K562 (cell line): ENCODE results near the gene TRERF1. TPM values are rescaled to one million over a fixed set of nuclear protein-coding genes. Genes with fewer than 3 reads are reported as not detected.
A peak's percentile ranks its signal among the peaks of the same experiment; 100 is the strongest.

Experiments used
- ATAC-seq: fragments of 200-7000 bp; cut with Tn5 transposase; 3 replicates; pipeline ENCODE4 v1.9.1; 2020; ENCODE audit warnings: moderate library complexity
- BruUV-seq: library from RNA; stranded (reverse); fragments of 400-500 nt; replicated peaks from 2 replicates; lab custom pipeline; 2021; lab: Mats Ljungman, UMichigan
- CTCF ChIA-PET: fragments of 300-600 bp; formaldehyde crosslinking; extraction: SDS; loops from one replicate; lab custom pipeline; 2021; ENCODE audit warnings: low intra/inter-chr PET ratio; lab: Yijun Ruan, JAX
- POLR2A ChIA-PET: fragments of 300-600, 350-650 bp; sonication (Branson Sonifier 250); formaldehyde crosslinking; extraction: SDS; loops from one replicate; lab custom pipeline; 2021; ENCODE audit warnings: antibody characterized with exemption, inconsistent platforms; lab: Yijun Ruan, JAX
- DNase-seq, 4 experiments: peaks; one replicate each; pipeline versions ENCODE4 v3.0.0 to v3.0.0-alpha.2; 2011 to 2018; ENCODE audit warnings: low spot score in 3 of 4, mixed read lengths in 3 of 4; ENCODE audit errors: extremely low read depth in 1 of 4
- FAIRE-seq: peaks from 2 replicates; lab custom pipeline; 2011; peaks lifted over from hg19 to GRCh38; lab: Jason Lieb, UNC
- H2AFZ ChIP-seq: 2 replicates; pipeline ENCODE4 v1.6.0; 2011; ENCODE audit warnings: low read depth, low read length, control low read depth, inconsistent platforms
- H3K27ac ChIP-seq: fragments of 200-600 bp; 3 replicates; pipeline ENCODE4 v1.8.0; 2011; ENCODE audit warnings: low read depth, mild to moderate bottlenecking, control low read depth, inconsistent platforms, low read length, moderate library complexity, mixed read lengths; ENCODE audit errors: extremely low read depth
- H3K27me3 ChIP-seq, 2 experiments: fragments of 300-600 bp in 1 of 2; 2 replicates in 1 of 2; 3 replicates in 1 of 2; pipeline versions ENCODE4 v1.6.0 to v1.8.0; 2011; ENCODE audit warnings: inconsistent platforms in 2 of 2, low read length in 2 of 2, mild to moderate bottlenecking in 1 of 2, mixed read lengths in 1 of 2, moderate library complexity in 1 of 2; ENCODE audit not compliant: control insufficient read depth in 2 of 2, insufficient read depth in 2 of 2
- H3K36me3 ChIP-seq: fragments of 300-600 bp; 3 replicates; pipeline ENCODE4 v1.8.0; 2011; ENCODE audit warnings: mild to moderate bottlenecking, low read length, inconsistent platforms; ENCODE audit not compliant: control insufficient read depth, insufficient read depth
- H3K4me1 ChIP-seq, 2 experiments: fragments of 200-600 bp in 1 of 2; replicated peaks in 1 of 2; 2 replicates in 1 of 2; 3 replicates in 1 of 2; pipeline versions ENCODE4 v1.5.1 to v1.8.0; 2011; ENCODE audit warnings: inconsistent platforms in 2 of 2, low read length in 2 of 2, mild to moderate bottlenecking in 1 of 2, mixed read lengths in 1 of 2, moderate library complexity in 1 of 2; ENCODE audit not compliant: control insufficient read depth in 2 of 2, insufficient read depth in 2 of 2
- H3K4me2 ChIP-seq: 2 replicates; pipeline ENCODE4 v1.6.1; 2011; ENCODE audit warnings: low read length, control low read depth, inconsistent platforms, mixed read lengths; ENCODE audit not compliant: insufficient read depth
- H3K4me3 ChIP-seq: fragments of 200-600 bp; sonication (generic), shearing (Covaris generic); 2 replicates; pipeline ENCODE4 v1.5.1; 2016; ENCODE audit warnings: control low read depth, inconsistent platforms
- H3K79me2 ChIP-seq: fragments of 200-600 bp; 3 replicates; pipeline ENCODE4 v1.8.0; 2011; ENCODE audit warnings: low read length, inconsistent platforms; ENCODE audit not compliant: control insufficient read depth, insufficient read depth
- H3K9ac ChIP-seq, 2 experiments: 2 replicates each; pipeline versions ENCODE4 v1.6.0 to v1.6.1; 2011; ENCODE audit warnings: low read depth in 2 of 2, low read length in 2 of 2, control low read depth in 1 of 2, inconsistent platforms in 1 of 2, mild to moderate bottlenecking in 1 of 2, mixed read lengths in 1 of 2; ENCODE audit not compliant: insufficient read depth in 1 of 2
- H3K9me1 ChIP-seq: one replicate; pipeline ENCODE4 v1.6.0; 2011; ENCODE audit warnings: inconsistent platforms, mild to moderate bottlenecking, low read length, moderate library complexity; ENCODE audit not compliant: control insufficient read depth, insufficient read depth
- H3K9me3 ChIP-seq: replicated peaks from 2 replicates; pipeline ENCODE4 v1.5.1; 2011; ENCODE audit warnings: low read depth, low read length, inconsistent platforms; ENCODE audit not compliant: control insufficient read depth, insufficient read depth
- H4K20me1 ChIP-seq: replicated peaks from 2 replicates; pipeline ENCODE4 v1.6.1; 2011; ENCODE audit warnings: low read length, inconsistent platforms, mixed read lengths; ENCODE audit not compliant: control insufficient read depth, insufficient read depth
- CBX3 ChIP-seq, 2 experiments: IDR thresholded peaks; 1 replicate in 1 of 2; 2 replicates in 1 of 2; pipeline ENCODE4 v1.6.1; 2012; ENCODE audit warnings: inconsistent platforms in 2 of 2, low read length in 2 of 2, borderline replicate concordance in 1 of 2, control low read depth in 1 of 2
- CEBPZ ChIP-seq: fragments of 150-350 bp; IDR thresholded peaks from 2 replicates; pipeline ENCODE4 v1.6.1; 2014; ENCODE audit warnings: low read depth, mild to moderate bottlenecking, low read length, borderline replicate concordance
- HDAC1 ChIP-seq, 2 experiments: fragments of 450-650 bp; IDR thresholded peaks; 2 replicates each; pipeline ENCODE4 v1.6.1; 2016 to 2017; ENCODE audit warnings: inconsistent platforms in 1 of 2, mild to moderate bottlenecking in 1 of 2, moderate library complexity in 1 of 2
- THRB ChIP-seq: fragments of 450-650 bp; formaldehyde crosslinking; conservative IDR thresholded peaks from 2 replicates; pipeline ENCODE4 v1.4.0; 2022; ENCODE audit warnings: mild to moderate bottlenecking, missing genetic modification characterization
- TRIM24 ChIP-seq, 2 experiments: fragments of 450-650 bp; IDR thresholded peaks; 2 replicates each; pipeline ENCODE4 v1.6.1; 2016
- TRIM28 ChIP-seq: fragments of 450-650 bp; IDR thresholded peaks from 2 replicates; pipeline ENCODE4 v1.6.1; 2017
- ZNF280A ChIP-seq: fragments of 450-650 bp; IDR thresholded peaks from 2 replicates; pipeline ENCODE4 v1.6.1; 2018; ENCODE audit warnings: mild to moderate bottlenecking, low read depth; ENCODE audit not compliant: partially characterized antibody
- ZNF717 ChIP-seq: fragments of 250-450 bp; sonication (Bioruptor Pico); IDR thresholded peaks from 2 replicates; pipeline ENCODE4 v1.5.0; 2021
- WGBS: fragments of 100-300 bp; shearing (Covaris generic); methylation state at CpG from one replicate; pipeline ENCODE4 v1.1.6; 2016; ENCODE audit warnings: low coverage, mixed read lengths; ENCODE audit not compliant: insufficient coverage; ENCODE audit errors: missing lambda C conversion rate; 5-methylcytosine and 5-hydroxymethylcytosine counted together
- in situ Hi-C: fragments of 300-500 bp; cut with MboI; formaldehyde crosslinking; loops from 4 replicates; pipeline ENCODE4 v1.15.0; 2018; ENCODE audit warnings: inconsistent platforms, mixed read lengths
- intact Hi-C: fragments of 100-400 bp; cut with micrococcal nuclease; formaldehyde crosslinking; loops from 2 replicates; pipeline ENCODE4 v1.14.2; 2022
- polyA plus RNA-seq, 8 experiments: library from polyadenylated mRNA; depleted of rRNA in 4 of 8; stranded (reverse) in 5 of 8; unstranded in 3 of 8; fragments of >200 nt; fragmentation: Nextera tagmentation in 2 of 8; fragmentation: Illumina TruSeq in 1 of 8; extraction: Ambion mirVana in 2 of 8; extraction: Trizol in 1 of 8; gene quantifications; 2 replicates each; pipeline versions ENCODE4 v1.2.1 to v1.2.3, GENCODE V29; 2011 to 2014; ENCODE audit warnings: inconsistent platforms in 1 of 8, missing spikeins in 1 of 8
- total RNA-seq, 7 experiments: library from RNA; depleted of rRNA in 6 of 7; stranded (reverse); fragments of >200 nt in 6 of 7; fragmentation: Illumina TruSeq in 2 of 7; extraction: Trizol in 2 of 7; gene quantifications; 2 replicates each; pipeline versions ENCODE4 v1.2.1 to v1.2.3, GENCODE V29; 2011 to 2021; ENCODE audit warnings: low replicate concordance in 1 of 7

TRERF1 gene
- total and polyA plus RNA-seq, 9 of the 15 experiments (the other 6 are each of a cell fraction or from before 2014, with no cell fraction given), result 0.04 to 0.20 (median 0.07) TPM; not detected in 3

GRCh38 chr6:42436825-42437224, 14.9 kb downstream of the TRERF1 start (continued):
- TF ChIP-seq ZNF717 (CRISPR knock-in tag) (no peak), CEBPZ (no peak)

- Histone ChIP-seq H3K9ac (no peak overlapping the region), H4K20me1 (no peaks in the 10 kb centered on the region), H3K9me3 (peaks cover 6% of the 10 kb centered on the region), H3K79me2 (no peaks in the 10 kb centered on the region), H3K4me1 (no peaks in the 10 kb centered on the region), H3K9me1 (no peaks in the 10 kb centered on the region), H3K4me3 (no peak overlapping the region), H3K4me2 (no peak overlapping the region), H2AFZ (no peak overlapping the region), H3K27me3 (peaks cover 14 to 19% of the 10 kb centered on the region in 2 experiments; a peak in 3 of 5 replicates), H3K27ac (no peak overlapping the region), H3K36me3 (no peaks in the 10 kb centered on the region)
- ChIA-PET POLR2A (interaction anchor here (0.7 to 1.3 kb wide), 2 partner anchors 13 to 208 kb away, joined by 3 to 4 read pairs; no protein-coding TSS in a partner anchor), CTCF (no interaction called here)
- peak; percentile 19 for FAIRE-seq
- in situ Hi-C loops (no loop called here), intact Hi-C loops (no loop called here)
- no peak for ATAC-seq
- no TSS peak for BruUV-seq
- DNase-seq, result no peak
- TF ChIP-seq CBX3 (IDR thresholded peaks at IDR 0.05; ENCODE audit: borderline replicate concordance in 1 of 2, low read length in 2 of 2) (peak in 1 of 2 experiments; percentile 93; a peak in 2 of 3 replicates), TRIM28 (peak; percentile 91), TRIM24 (IDR thresholded peaks at IDR 0.05) (peak in 1 of 2 experiments; percentile 58; a peak in 2 of 4 replicates), HDAC1 (IDR thresholded peaks at IDR 0.05) (no peak), ZNF280A (peak; percentile 76), THRB (CRISPR knock-in tag) (no peak)
- WGBS, result 0% methylated on average over 2 of the region's 2 CpGs
These were observed 17.5 kb downstream of the TRERF1 start for GRCh38 chr6:42434237-42434636.
